Vagina (tissue), 2 donors: Measurements from ENCODE around the gene PGM2. TPM values are rescaled to one million over a fixed set of nuclear protein-coding genes. Genes with fewer than 3 reads are reported as not detected.

Experiments used
- DNase-seq, 2 donors: peaks; one replicate each; pipeline ENCODE4 v3.0.0-alpha.2; 2017; ENCODE audit errors: extremely low spot score in 2 of 2
- H3K27ac ChIP-seq: fragments of 200-600 bp; sonication (generic); one replicate; pipeline ENCODE4 v1.5.1; 2019
- H3K27me3 ChIP-seq: fragments of 200-600 bp; sonication (generic); one replicate; pipeline ENCODE4 v1.5.1; 2019
- H3K36me3 ChIP-seq, 2 donors: fragments of 200-600 bp; sonication (generic); one replicate each; pipeline ENCODE4 v1.5.1; 2017 to 2019
- H3K4me1 ChIP-seq: fragments of 200-600 bp; sonication (generic); one replicate; pipeline ENCODE4 v1.5.1; 2019
- H3K4me3 ChIP-seq, 2 donors: fragments of 200-600 bp; sonication (generic); 1 replicate in 1 of 2; 2 replicates in 1 of 2; pipeline ENCODE4 v1.5.1; 2016 to 2019
- H3K9me3 ChIP-seq: fragments of 200-600 bp; sonication (generic); one replicate; pipeline ENCODE4 v1.5.1; 2019
- POLR2A ChIP-seq, 2 donors: fragments of 450-650 bp; IDR thresholded peaks; one replicate each; pipeline ENCODE4 v1.6.1; 2017; ENCODE audit warnings: antibody characterized with exemption in 2 of 2, mild to moderate bottlenecking in 2 of 2, moderate library complexity in 2 of 2
- POLR2AphosphoS5 ChIP-seq, 2 donors: sonication (generic); formaldehyde crosslinking; IDR thresholded peaks; one replicate each; pipeline ENCODE4 v1.9.0; 2017; ENCODE audit warnings: antibody characterized with exemption in 2 of 2, mild to moderate bottlenecking in 2 of 2, low read depth in 1 of 2; ENCODE audit not compliant: insufficient read depth in 1 of 2
- intact Hi-C: fragments of 100-400 bp; cut with DNase I; formaldehyde crosslinking; loops from one replicate; pipeline ENCODE4 v1.15.1; 2023
- total RNA-seq: library from RNA; depleted of rRNA; stranded (reverse); fragments of >200 nt; gene quantifications from one replicate; pipeline ENCODE4 v1.2.3, GENCODE V29; 2016
- TF ChIP-seq, protein P1 (sequence below), 3 experiments: fragments of 450-650 bp in 2 of 3; fragments of 200-600 bp in 1 of 3; sonication (generic) in 1 of 3; IDR thresholded peaks; one replicate each; pipeline ENCODE4 v1.5.1; 2017 to 2019; ENCODE audit warnings: antibody characterized with exemption in 3 of 3, mild to moderate bottlenecking in 2 of 3, moderate library complexity in 2 of 3

Gene PGM2
- total RNA-seq, 1 donor from 2014 or later, result 30.2 TPM

DNA sequence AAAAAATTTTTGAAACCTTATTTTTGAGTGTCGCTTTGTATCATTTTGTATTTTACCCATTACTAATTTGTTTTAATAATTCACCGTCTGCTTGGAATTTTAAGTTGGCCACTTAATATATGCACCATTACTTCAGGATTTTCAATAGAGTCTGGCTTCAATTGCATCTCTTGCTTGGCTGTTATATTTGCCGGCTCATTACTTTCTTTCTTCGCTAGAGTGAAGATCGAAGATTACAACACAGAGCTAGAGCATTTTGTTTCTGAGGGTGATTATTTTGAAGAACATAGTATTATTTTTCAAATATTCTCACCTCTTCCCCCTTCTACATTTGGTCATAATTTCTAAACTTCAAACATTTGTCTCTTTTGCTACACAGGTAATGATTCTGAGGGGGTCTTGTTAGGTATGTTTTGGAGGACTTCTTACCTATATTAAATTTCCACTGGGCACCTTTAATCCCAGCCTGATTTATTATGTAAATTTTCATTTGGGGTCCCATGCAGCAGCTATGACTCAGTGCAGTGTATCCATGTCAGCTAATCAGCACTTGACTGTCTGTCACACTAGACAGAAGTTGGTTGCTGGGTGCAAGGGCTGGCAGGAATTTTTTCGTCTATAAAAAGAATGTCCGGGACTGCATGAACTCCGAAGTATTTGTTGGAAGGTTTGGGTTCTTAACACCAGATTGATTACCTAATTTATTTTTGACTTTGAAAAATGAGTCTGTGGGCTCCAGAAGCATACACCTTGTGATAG lies 83.0 kb downstream of the PGM2 start:
- DNase-seq, result no peak
- Histone ChIP-seq H3K4me3 (peak overlapping the region in 1 of 2 donors; percentile 1), H3K9me3 (no peaks in the 10 kb centered on the region), H3K27me3 (no peaks in the 10 kb centered on the region), H3K27ac (peak overlapping the region; percentile 47), H3K36me3 (peaks cover 0 to 3% of the 10 kb centered on the region in 2 donors), H3K4me1 (peaks cover 10% of the 10 kb centered on the region)
- TF ChIP-seq POLR2A (IDR thresholded peaks at IDR 0.05) (no peak), POLR2AphosphoS5 (IDR thresholded peaks at IDR 0.05; ENCODE audit: insufficient read depth in 1 of 2, low read depth in 1 of 2) (no peak)
- TF ChIP-seq, protein P1, sequence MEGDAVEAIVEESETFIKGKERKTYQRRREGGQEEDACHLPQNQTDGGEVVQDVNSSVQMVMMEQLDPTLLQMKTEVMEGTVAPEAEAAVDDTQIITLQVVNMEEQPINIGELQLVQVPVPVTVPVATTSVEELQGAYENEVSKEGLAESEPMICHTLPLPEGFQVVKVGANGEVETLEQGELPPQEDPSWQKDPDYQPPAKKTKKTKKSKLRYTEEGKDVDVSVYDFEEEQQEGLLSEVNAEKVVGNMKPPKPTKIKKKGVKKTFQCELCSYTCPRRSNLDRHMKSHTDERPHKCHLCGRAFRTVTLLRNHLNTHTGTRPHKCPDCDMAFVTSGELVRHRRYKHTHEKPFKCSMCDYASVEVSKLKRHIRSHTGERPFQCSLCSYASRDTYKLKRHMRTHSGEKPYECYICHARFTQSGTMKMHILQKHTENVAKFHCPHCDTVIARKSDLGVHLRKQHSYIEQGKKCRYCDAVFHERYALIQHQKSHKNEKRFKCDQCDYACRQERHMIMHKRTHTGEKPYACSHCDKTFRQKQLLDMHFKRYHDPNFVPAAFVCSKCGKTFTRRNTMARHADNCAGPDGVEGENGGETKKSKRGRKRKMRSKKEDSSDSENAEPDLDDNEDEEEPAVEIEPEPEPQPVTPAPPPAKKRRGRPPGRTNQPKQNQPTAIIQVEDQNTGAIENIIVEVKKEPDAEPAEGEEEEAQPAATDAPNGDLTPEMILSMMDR (IDR thresholded peaks at IDR 0.05), result no peak
- intact Hi-C loops, result no loop called here

DNA sequence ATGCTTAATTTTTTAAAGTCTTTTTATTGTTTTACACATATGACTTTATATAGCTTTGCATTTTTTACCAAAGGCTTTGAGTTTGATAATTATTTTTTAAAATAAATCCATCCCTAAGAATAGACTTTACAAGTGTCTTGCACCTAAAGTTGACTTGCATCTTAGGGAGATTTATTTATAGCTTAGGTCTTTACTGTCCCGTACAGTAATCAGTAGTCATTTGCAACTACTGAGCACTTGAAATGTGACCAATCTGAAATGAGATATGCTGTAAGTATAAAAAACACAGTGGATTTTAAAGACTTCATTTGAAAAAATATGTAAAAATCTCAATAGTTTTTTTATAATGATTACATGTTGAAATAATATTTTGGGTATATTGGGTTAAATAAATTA lies 83.6 kb downstream of the PGM2 start:
- H3K36me3 ChIP-seq, result peaks cover 0 to 3% of the 10 kb centered on the region in 2 donors
- H3K9me3 ChIP-seq, result no peaks in the 10 kb centered on the region
- intact Hi-C loops, result no loop called here
- H3K27ac ChIP-seq, result no peak overlapping the region
- H3K4me3 ChIP-seq, result no peak overlapping the region
- TF ChIP-seq, protein P1 (IDR thresholded peaks at IDR 0.05), result no peak
- TF ChIP-seq POLR2AphosphoS5 (IDR thresholded peaks at IDR 0.05; ENCODE audit: insufficient read depth in 1 of 2, low read depth in 1 of 2) (no peak), POLR2A (IDR thresholded peaks at IDR 0.05) (no peak)
- DNase-seq, result no peak
- peaks cover 10% of the 10 kb centered on the region for H3K4me1 ChIP-seq
- H3K27me3 ChIP-seq, result no peaks in the 10 kb centered on the region

Other genes with a start within 250 kb of the PGM2 start
- gene RELL1, start 140.3 kb upstream of the PGM2 start, total RNA-seq, result 38.8 TPM
- gene TBC1D1, start 64.4 kb downstream of the PGM2 start, total RNA-seq, result 96.0 TPM
- gene PTTG2, start 133.7 kb downstream of the PGM2 start, total RNA-seq, result 2.5 TPM